ENCODE measurements around the gene NDUFB1. TPM values are rescaled to one million over a fixed set of nuclear protein-coding genes. Genes with fewer than 3 reads are reported as not detected.

NDUFB1 gene
- total RNA-seq, 1 donor from 2014 or later = 625 TPM

DNA sequence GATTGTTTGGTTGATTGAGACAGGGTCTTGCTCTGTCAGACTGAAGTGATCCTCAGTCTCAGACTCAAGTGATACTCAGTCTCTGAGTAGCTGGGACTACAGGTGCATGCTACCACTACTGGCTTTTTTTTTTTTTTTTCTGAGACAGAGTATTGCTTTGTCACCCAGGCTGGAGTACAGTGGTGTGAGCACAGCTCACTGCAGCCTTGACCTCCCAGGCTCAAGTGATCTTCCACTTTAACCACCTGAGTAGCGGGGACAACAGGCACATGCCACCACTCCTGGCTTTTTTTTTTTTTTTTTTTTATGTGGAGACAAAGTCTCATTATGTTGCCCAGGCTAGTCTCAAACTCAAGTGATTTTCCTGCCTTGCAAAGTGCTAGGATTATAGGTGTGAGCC, 32.1 kb upstream of the NDUFB1 start:
- no peaks in the 10 kb centered on the region for H3K9me3 ChIP-seq (replicated peaks)
- DNase-seq = no peak
- H3K36me3 ChIP-seq = peaks cover 82% of the 10 kb centered on the region
- no peaks in the 10 kb centered on the region for H3K4me1 ChIP-seq
- no peaks in the 10 kb centered on the region for H3K27me3 ChIP-seq (ENCODE audit: low read depth)
- intact Hi-C loops (cut with micrococcal nuclease) = no loop called here
- TF ChIP-seq, protein P1, sequence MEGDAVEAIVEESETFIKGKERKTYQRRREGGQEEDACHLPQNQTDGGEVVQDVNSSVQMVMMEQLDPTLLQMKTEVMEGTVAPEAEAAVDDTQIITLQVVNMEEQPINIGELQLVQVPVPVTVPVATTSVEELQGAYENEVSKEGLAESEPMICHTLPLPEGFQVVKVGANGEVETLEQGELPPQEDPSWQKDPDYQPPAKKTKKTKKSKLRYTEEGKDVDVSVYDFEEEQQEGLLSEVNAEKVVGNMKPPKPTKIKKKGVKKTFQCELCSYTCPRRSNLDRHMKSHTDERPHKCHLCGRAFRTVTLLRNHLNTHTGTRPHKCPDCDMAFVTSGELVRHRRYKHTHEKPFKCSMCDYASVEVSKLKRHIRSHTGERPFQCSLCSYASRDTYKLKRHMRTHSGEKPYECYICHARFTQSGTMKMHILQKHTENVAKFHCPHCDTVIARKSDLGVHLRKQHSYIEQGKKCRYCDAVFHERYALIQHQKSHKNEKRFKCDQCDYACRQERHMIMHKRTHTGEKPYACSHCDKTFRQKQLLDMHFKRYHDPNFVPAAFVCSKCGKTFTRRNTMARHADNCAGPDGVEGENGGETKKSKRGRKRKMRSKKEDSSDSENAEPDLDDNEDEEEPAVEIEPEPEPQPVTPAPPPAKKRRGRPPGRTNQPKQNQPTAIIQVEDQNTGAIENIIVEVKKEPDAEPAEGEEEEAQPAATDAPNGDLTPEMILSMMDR (IDR thresholded peaks at IDR 0.05; ENCODE audit: borderline replicate concordance) = no peak
- no peak overlapping the region for H3K4me3 ChIP-seq
- H3K27ac ChIP-seq (replicated peaks) = no peak overlapping the region

GRCh38 chr14:92144708-92145107, 23.2 kb upstream of the NDUFB1 start:
- TF ChIP-seq, protein P1 (IDR thresholded peaks at IDR 0.05; ENCODE audit: borderline replicate concordance) = no peak
- Histone ChIP-seq H3K36me3 (peaks cover 100% of the 10 kb centered on the region), H3K4me1 (no peaks in the 10 kb centered on the region), H3K9me3 (replicated peaks) (no peaks in the 10 kb centered on the region), H3K4me3 (no peak overlapping the region), H3K27ac (replicated peaks) (no peak overlapping the region), H3K27me3 (ENCODE audit: low read depth) (no peaks in the 10 kb centered on the region)
- intact Hi-C loops (cut with micrococcal nuclease) = no loop called here
- DNase-seq = no peak

DNA sequence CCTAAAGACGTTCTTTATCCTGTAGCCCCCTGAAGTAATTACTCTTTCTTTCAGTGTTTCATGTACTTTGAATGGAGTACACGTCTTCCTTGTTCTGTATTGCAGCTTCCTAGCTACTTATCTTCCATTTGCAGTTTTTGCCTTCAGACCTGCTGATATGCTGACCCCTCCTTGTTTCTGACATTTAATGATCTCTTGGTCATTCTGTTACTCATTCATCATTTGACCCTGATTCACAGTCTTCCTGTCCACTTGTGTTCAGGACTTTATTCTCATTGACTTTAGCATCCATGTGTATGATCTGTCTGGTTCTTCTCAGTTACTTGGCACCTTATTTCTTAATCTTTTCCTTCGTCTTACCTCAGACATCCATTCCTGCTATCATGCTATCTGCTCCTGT, 22.5 kb upstream of the NDUFB1 start:
- H3K27ac ChIP-seq (replicated peaks) = no peak overlapping the region
- no peaks in the 10 kb centered on the region for H3K4me1 ChIP-seq
- H3K9me3 ChIP-seq (replicated peaks) = no peaks in the 10 kb centered on the region
- no peaks in the 10 kb centered on the region for H3K27me3 ChIP-seq (ENCODE audit: low read depth)
- intact Hi-C loops (cut with micrococcal nuclease) = no loop called here
- DNase-seq = no peak
- no peak overlapping the region for H3K4me3 ChIP-seq
- TF ChIP-seq, protein P1 (IDR thresholded peaks at IDR 0.05; ENCODE audit: borderline replicate concordance) = no peak
- H3K36me3 ChIP-seq = peaks cover 100% of the 10 kb centered on the region

GRCh38 chr14:92143309-92143708, 21.8 kb upstream of the NDUFB1 start:
- intact Hi-C loops (cut with micrococcal nuclease) = no loop called here
- TF ChIP-seq, protein P1 (IDR thresholded peaks at IDR 0.05; ENCODE audit: borderline replicate concordance) = no peak

GRCh38 chr14:92135269-92135668, 13.8 kb upstream of the NDUFB1 start:
- H3K36me3 ChIP-seq = peaks cover 99% of the 10 kb centered on the region

More at GRCh38 chr14:92143309-92143708, 21.8 kb upstream of the NDUFB1 start:
- Histone ChIP-seq H3K27ac (replicated peaks) (no peak overlapping the region), H3K4me1 (no peaks in the 10 kb centered on the region), H3K27me3 (ENCODE audit: low read depth) (no peaks in the 10 kb centered on the region), H3K36me3 (peaks cover 100% of the 10 kb centered on the region), H3K4me3 (no peak overlapping the region), H3K9me3 (replicated peaks) (no peaks in the 10 kb centered on the region)
- no peak for DNase-seq

More at GRCh38 chr14:92135269-92135668, 13.8 kb upstream of the NDUFB1 start:
- intact Hi-C loops (cut with micrococcal nuclease) = loop anchor here (10.0 kb wide), 1 partner anchor 550 kb away; no protein-coding TSS in a partner anchor
- Histone ChIP-seq H3K9me3 (replicated peaks) (no peaks in the 10 kb centered on the region), H3K4me3 (no peak overlapping the region), H3K27me3 (ENCODE audit: low read depth) (no peaks in the 10 kb centered on the region), H3K4me1 (peaks cover 4% of the 10 kb centered on the region), H3K27ac (replicated peaks) (no peak overlapping the region)
- TF ChIP-seq, protein P1 (IDR thresholded peaks at IDR 0.05; ENCODE audit: borderline replicate concordance) = peak; percentile 59
- no peak for DNase-seq

All from left ventricle myocardium inferior (tissue), 1 donor.